Neural progenitor cell (in vitro differentiated cells): ENCODE results near the gene BEGAIN. TPM values are rescaled to one million over a fixed set of nuclear protein-coding genes. Genes with fewer than 3 reads are reported as not detected.

Experiments
- DNase-seq: peaks from one replicate; pipeline ENCODE4 v3.0.0-alpha.2; 2016; ENCODE audit warnings: low spot score
- H2AFZ ChIP-seq: fragments of 200-600 bp; sonication (generic); replicated peaks from 2 replicates; pipeline ENCODE4 v1.6.1; 2016; ENCODE audit warnings: antibody characterized with exemption
- H3F3A ChIP-seq: fragments of 200-600 bp; sonication (generic); 2 replicates; pipeline ENCODE4 v1.6.1; 2016; ENCODE audit warnings: antibody characterized with exemption, low read depth
- H3K27ac ChIP-seq: fragments of 200-600 bp; sonication (generic); 2 replicates; pipeline ENCODE4 v1.5.1; 2016; ENCODE audit warnings: mild to moderate bottlenecking
- H3K27me3 ChIP-seq: fragments of 200-600 bp; sonication (generic); 2 replicates; pipeline ENCODE4 v1.6.1; 2016; ENCODE audit warnings: mild to moderate bottlenecking, moderate library complexity
- H3K36me3 ChIP-seq: fragments of 200-600 bp; sonication (generic); 2 replicates; pipeline ENCODE4 v1.5.1; 2016
- H3K4me1 ChIP-seq: fragments of 200-600 bp; sonication (generic); 2 replicates; pipeline ENCODE4 v1.6.1; 2016; ENCODE audit warnings: mixed run types
- H3K4me2 ChIP-seq: fragments of 200-600 bp; sonication (generic); 2 replicates; pipeline ENCODE4 v1.6.1; 2016
- H3K4me3 ChIP-seq: fragments of 200-600 bp; sonication (generic); 2 replicates; pipeline ENCODE4 v1.5.1; 2016
- H3K79me2 ChIP-seq: fragments of 200-600 bp; sonication (generic); 2 replicates; pipeline ENCODE4 v1.6.1; 2016; ENCODE audit warnings: low read depth
- H3K9ac ChIP-seq: fragments of 200-600 bp; sonication (generic); 2 replicates; pipeline ENCODE4 v1.6.1; 2016
- H3K9me3 ChIP-seq: fragments of 200-600 bp; sonication (generic); 2 replicates; pipeline ENCODE4 v1.5.1; 2016; ENCODE audit warnings: low read depth
- H4K20me1 ChIP-seq: fragments of 200-600 bp; sonication (generic); 2 replicates; pipeline ENCODE4 v1.6.1; 2016; ENCODE audit warnings: low read depth
- H3K27ac Mint-ChIP-seq: 3 replicates; pipeline ENCODE4 v1.8.0; 2021; ENCODE audit warnings: mixed read lengths
- H3K27me3 Mint-ChIP-seq: 2 replicates; pipeline ENCODE4 v1.8.0; 2022; ENCODE audit warnings: low read depth, mild to moderate bottlenecking, inconsistent platforms, moderate library complexity, mixed read lengths; ENCODE audit not compliant: insufficient read depth
- H3K36me3 Mint-ChIP-seq: 3 replicates; pipeline ENCODE4 v1.8.0; 2021; ENCODE audit warnings: mixed read lengths
- H3K4me1 Mint-ChIP-seq: 3 replicates; pipeline ENCODE4 v1.8.0; 2021; ENCODE audit warnings: mixed read lengths
- H3K4me3 Mint-ChIP-seq: 3 replicates; pipeline ENCODE4 v1.8.0; 2021; ENCODE audit warnings: mild to moderate bottlenecking, moderate library complexity, mixed read lengths
- H3K9me3 Mint-ChIP-seq: 3 replicates; pipeline ENCODE4 v1.8.0; 2020; ENCODE audit warnings: mixed read lengths
- CTCF ChIP-seq: fragments of 200-600 bp; sonication (generic); IDR thresholded peaks from 2 replicates; pipeline ENCODE4 v1.5.1; 2017; ENCODE audit warnings: antibody characterized with exemption, mild to moderate bottlenecking
- EZH2 ChIP-seq: fragments of 200-600 bp; sonication (generic); IDR thresholded peaks from 2 replicates; pipeline ENCODE4 v1.6.1; 2017; ENCODE audit warnings: antibody characterized with exemption, mild to moderate bottlenecking, moderate library complexity
- EZH2phosphoT487 ChIP-seq: fragments of 200-600 bp; sonication (generic); IDR thresholded peaks from 2 replicates; pipeline ENCODE4 v1.6.1; 2017; ENCODE audit warnings: antibody characterized with exemption
- total RNA-seq: library from RNA; depleted of rRNA; stranded (reverse); fragments of >200 nt; gene quantifications from 2 replicates; pipeline ENCODE4 v1.2.3, GENCODE V29; 2015; ENCODE audit warnings: low replicate concordance

The BEGAIN gene
- total RNA-seq, 1 donor from 2014 or later = 4.0 TPM

GRCh38 chr14:100547633-100548294 lies 39.5 kb downstream of the BEGAIN start:
- no peak overlapping the region for H3K4me3 Mint-ChIP-seq
- Histone ChIP-seq H3K79me2 (no peaks in the 10 kb centered on the region), H2AFZ (no peak overlapping the region), H3K9me3 (no peaks in the 10 kb centered on the region), H3K27me3 (peaks cover 28% of the 10 kb centered on the region), H3K9ac (no peak overlapping the region), H3K4me1 (peaks cover 7% of the 10 kb centered on the region), H3K36me3 (no peaks in the 10 kb centered on the region), H3K4me2 (no peak overlapping the region), H3K4me3 (no peak overlapping the region), H3K27ac (no peak overlapping the region), H4K20me1 (no peaks in the 10 kb centered on the region), H3F3A (no peaks in the 10 kb centered on the region)
- no peaks in the 10 kb centered on the region for H3K36me3 Mint-ChIP-seq
- no peaks in the 10 kb centered on the region for H3K9me3 Mint-ChIP-seq
- DNase-seq = no peak
- no peak overlapping the region for H3K27ac Mint-ChIP-seq
- H3K27me3 Mint-ChIP-seq = peaks cover 3% of the 10 kb centered on the region
- no peak for TF ChIP-seq CTCF
- TF ChIP-seq EZH2 = no peak
- no peak for TF ChIP-seq EZH2phosphoT487
- peaks cover 4% of the 10 kb centered on the region for H3K4me1 Mint-ChIP-seq

GRCh38 chr14:100546051-100546443 lies 41.2 kb downstream of the BEGAIN start:
- Histone ChIP-seq H3K4me2 (no peak overlapping the region), H3K4me1 (peaks cover 7% of the 10 kb centered on the region), H3F3A (no peaks in the 10 kb centered on the region), H3K36me3 (no peaks in the 10 kb centered on the region), H4K20me1 (no peaks in the 10 kb centered on the region), H2AFZ (no peak overlapping the region), H3K4me3 (no peak overlapping the region), H3K27ac (no peak overlapping the region), H3K79me2 (no peaks in the 10 kb centered on the region), H3K9me3 (no peaks in the 10 kb centered on the region), H3K27me3 (peaks cover 28% of the 10 kb centered on the region), H3K9ac (no peak overlapping the region)
- no peak overlapping the region for H3K27ac Mint-ChIP-seq
- H3K4me3 Mint-ChIP-seq = no peak overlapping the region
- no peaks in the 10 kb centered on the region for H3K9me3 Mint-ChIP-seq
- H3K4me1 Mint-ChIP-seq = no peaks in the 10 kb centered on the region
- H3K27me3 Mint-ChIP-seq = peaks cover 2% of the 10 kb centered on the region
- no peak for DNase-seq
- TF ChIP-seq CTCF (no peak), EZH2 (no peak), EZH2phosphoT487 (no peak)
- H3K36me3 Mint-ChIP-seq = no peaks in the 10 kb centered on the region

GRCh38 chr14:100545359-100545758 lies 41.9 kb downstream of the BEGAIN start:
- H3K36me3 ChIP-seq = no peaks in the 10 kb centered on the region
- TF ChIP-seq CTCF (no peak), EZH2phosphoT487 (no peak), EZH2 (no peak)
- H3K4me2 ChIP-seq = no peak overlapping the region
- H3K27me3 ChIP-seq = peaks cover 28% of the 10 kb centered on the region
- H3K27ac Mint-ChIP-seq = no peak overlapping the region
- no peaks in the 10 kb centered on the region for H4K20me1 ChIP-seq
- no peaks in the 10 kb centered on the region for H3K9me3 ChIP-seq
- H3K4me3 ChIP-seq = no peak overlapping the region
- no peaks in the 10 kb centered on the region for H3K79me2 ChIP-seq
- H3F3A ChIP-seq = no peaks in the 10 kb centered on the region
- H3K27me3 Mint-ChIP-seq = peaks cover 2% of the 10 kb centered on the region
- peaks cover 7% of the 10 kb centered on the region for H3K4me1 ChIP-seq
- DNase-seq = no peak
- no peaks in the 10 kb centered on the region for H3K4me1 Mint-ChIP-seq
- no peak overlapping the region for H2AFZ ChIP-seq
- H3K9me3 Mint-ChIP-seq = no peaks in the 10 kb centered on the region
- H3K9ac ChIP-seq = no peak overlapping the region
- no peak overlapping the region for H3K4me3 Mint-ChIP-seq
- H3K36me3 Mint-ChIP-seq = no peaks in the 10 kb centered on the region
- H3K27ac ChIP-seq = no peak overlapping the region
